OCI-LY3 (cell line): ENCODE data around the gene ABCG1.

Source experiments
- H2AFZ ChIP-seq: fragments of 200-600, 300-600 bp; shearing (Covaris generic); 2 replicates; pipeline ENCODE4 v1.6.0; 2014; ENCODE audit warnings: antibody characterized with exemption, low read depth, low read length
- H3K27ac ChIP-seq: fragments of 200-600, 300-600 bp; sonication (generic); 2 replicates; pipeline ENCODE4 v1.5.1; 2014; ENCODE audit warnings: mild to moderate bottlenecking, low read length, moderate library complexity, mixed read lengths
- H3K27me3 ChIP-seq: fragments of 200-600, 300-600 bp; sonication (generic); 2 replicates; pipeline ENCODE4 v1.6.1; 2014; ENCODE audit warnings: low read depth, low read length, mixed read lengths
- H3K36me3 ChIP-seq: fragments of 200-600, 300-600 bp; sonication (generic); replicated peaks from 2 replicates; pipeline ENCODE3; 2014; ENCODE audit warnings: low read depth, low read length, mixed read lengths
- H3K4me1 ChIP-seq: fragments of 300-600, 200-600 bp; sonication (generic); 2 replicates; pipeline ENCODE4 v1.6.1; 2014; ENCODE audit warnings: low read length, mixed read lengths
- H3K4me2 ChIP-seq: fragments of 200-600, 300-600 bp; sonication (generic); 2 replicates; pipeline ENCODE4 v1.6.1; 2014; ENCODE audit warnings: low read length, mixed read lengths
- H3K4me3 ChIP-seq: fragments of 300-600, 200-600 bp; sonication (generic); 2 replicates; pipeline ENCODE4 v1.5.1; 2014; ENCODE audit warnings: antibody characterized with exemption, mild to moderate bottlenecking, low read length, moderate library complexity
- H3K79me2 ChIP-seq: fragments of 300-600, 200-600 bp; shearing (Covaris generic); 2 replicates; pipeline ENCODE4 v1.6.1; 2014; ENCODE audit warnings: mild to moderate bottlenecking, low read length, mixed read lengths
- H3K9ac ChIP-seq: fragments of 300-600, 200-600 bp; shearing (Covaris generic); 2 replicates; pipeline ENCODE4 v1.6.0; 2014; ENCODE audit warnings: mild to moderate bottlenecking, low read length, moderate library complexity
- H3K9me3 ChIP-seq: fragments of 200-600, 300-600 bp; shearing (Covaris generic); 2 replicates; pipeline ENCODE4 v1.6.1; 2014; ENCODE audit warnings: low read length, mixed read lengths; ENCODE audit not compliant: insufficient read depth
- H4K20me1 ChIP-seq: fragments of 200-600, 300-600 bp; sonication (generic); 2 replicates; pipeline ENCODE4 v1.6.1; 2016; ENCODE audit warnings: low read length, mixed read lengths; ENCODE audit not compliant: insufficient read depth
- CTCF ChIP-seq: fragments of 200-600, 300-600 bp; sonication (generic); IDR thresholded peaks from 2 replicates; pipeline ENCODE4 v1.5.1; 2014; ENCODE audit warnings: antibody characterized with exemption, low read length, low read depth
- EZH2phosphoT487 ChIP-seq: fragments of 200-600 bp; shearing (Covaris generic); IDR thresholded peaks from 2 replicates; pipeline ENCODE4 v1.6.1; 2018; ENCODE audit warnings: antibody characterized with exemption, mixed run types, low read depth

Gene ABCG1

GRCh38 chr21:42219606-42220137 is 732 bp downstream of the ABCG1 start:
- H3K4me1 ChIP-seq, result no peaks in the 10 kb centered on the region
- H3K4me2 ChIP-seq, result peak overlapping the region; percentile 53
- no peaks in the 10 kb centered on the region for H3K79me2 ChIP-seq
- H3K36me3 ChIP-seq, result no peaks in the 10 kb centered on the region
- H3K27ac ChIP-seq, result no peak overlapping the region
- peak overlapping the region; percentile 67 for H2AFZ ChIP-seq
- H3K4me3 ChIP-seq, result peak overlapping the region; percentile 70
- no peaks in the 10 kb centered on the region for H3K27me3 ChIP-seq
- no peak overlapping the region for H3K9ac ChIP-seq
- no peaks in the 10 kb centered on the region for H4K20me1 ChIP-seq
- TF ChIP-seq EZH2phosphoT487, result no peak
- H3K9me3 ChIP-seq, result no peaks in the 10 kb centered on the region

- Histone ChIP-seq H4K20me1 (no peaks in the 10 kb centered on the region), H3K27me3 (no peaks in the 10 kb centered on the region), H3K9ac (no peak overlapping the region), H3K27ac (no peak overlapping the region), H3K9me3 (no peaks in the 10 kb centered on the region), H3K4me3 (peak overlapping the region; percentile 70), H3K79me2 (no peaks in the 10 kb centered on the region), H2AFZ (peak overlapping the region; percentile 67), H3K4me2 (peak overlapping the region; percentile 53), H3K4me1 (no peaks in the 10 kb centered on the region), H3K36me3 (no peaks in the 10 kb centered on the region)
- TF ChIP-seq EZH2phosphoT487 (no peak), CTCF (no peak)
Measured at GRCh38 chr21:42220138-42220701, 1.3 kb downstream of the ABCG1 start.

- H3K79me2 ChIP-seq, result no peaks in the 10 kb centered on the region
- no peak overlapping the region for H2AFZ ChIP-seq
- no peaks in the 10 kb centered on the region for H3K4me1 ChIP-seq
- H3K36me3 ChIP-seq, result no peaks in the 10 kb centered on the region
- H3K4me2 ChIP-seq, result no peak overlapping the region
- no peaks in the 10 kb centered on the region for H3K9me3 ChIP-seq
- H3K27ac ChIP-seq, result no peak overlapping the region
- H3K27me3 ChIP-seq, result peaks cover 9% of the 10 kb centered on the region; the same call in 1 of the 2 replicates
- H4K20me1 ChIP-seq, result no peaks in the 10 kb centered on the region
- no peak overlapping the region for H3K9ac ChIP-seq
- TF ChIP-seq EZH2phosphoT487 (no peak), CTCF (no peak)
- no peak overlapping the region for H3K4me3 ChIP-seq
Measured at GRCh38 chr21:42221581-42222345, 2.8 kb downstream of the ABCG1 start.

- H3K36me3 ChIP-seq, result no peaks in the 10 kb centered on the region
- H3K4me2 ChIP-seq, result no peak overlapping the region
- H3K79me2 ChIP-seq, result no peaks in the 10 kb centered on the region
- H3K27ac ChIP-seq, result no peak overlapping the region
- H3K4me3 ChIP-seq, result no peak overlapping the region
- no peak overlapping the region for H2AFZ ChIP-seq
- no peak for TF ChIP-seq CTCF
- TF ChIP-seq EZH2phosphoT487, result no peak
- H3K9me3 ChIP-seq, result no peaks in the 10 kb centered on the region
- peaks cover 1% of the 10 kb centered on the region for H3K4me1 ChIP-seq
- no peak overlapping the region for H3K9ac ChIP-seq
- H3K27me3 ChIP-seq, result peaks cover 9% of the 10 kb centered on the region; the same call in 1 of the 2 replicates
- no peaks in the 10 kb centered on the region for H4K20me1 ChIP-seq
Measured at GRCh38 chr21:42222386-42222785, 3.4 kb downstream of the ABCG1 start.
